ENCODE measurements around the gene ARHGEF16. TPM values are rescaled to one million over a fixed set of nuclear protein-coding genes. Genes with fewer than 3 reads are reported as not detected.

Gene ARHGEF16
- total RNA-seq, 4 donors from 2014 or later = 0.17 to 19.6 (median 2.0) TPM

GRCh38 chr1:3471356-3472087 is 17.1 kb downstream of the ARHGEF16 start:
- no peak for TF ChIP-seq CTCF (IDR thresholded peaks at IDR 0.05; ENCODE audit: low read depth)

GRCh38 chr1:3472088-3472850 is 17.8 kb downstream of the ARHGEF16 start:
- TF ChIP-seq CTCF (IDR thresholded peaks at IDR 0.05; ENCODE audit: low read depth) = no peak

GRCh38 chr1:3472906-3473305 is 18.4 kb downstream of the ARHGEF16 start:
- TF ChIP-seq CTCF (IDR thresholded peaks at IDR 0.05; ENCODE audit: low read depth) = no peak

GRCh38 chr1:3473381-3473844 is 18.9 kb downstream of the ARHGEF16 start:
- no peak for TF ChIP-seq CTCF (IDR thresholded peaks at IDR 0.05; ENCODE audit: low read depth)

GRCh38 chr1:3474016-3474415 is 19.6 kb downstream of the ARHGEF16 start:
- TF ChIP-seq CTCF (IDR thresholded peaks at IDR 0.05; ENCODE audit: low read depth) = no peak

GRCh38 chr1:3474421-3474820 is 20.0 kb downstream of the ARHGEF16 start:
- TF ChIP-seq CTCF (IDR thresholded peaks at IDR 0.05; ENCODE audit: low read depth) = no peak

GRCh38 chr1:3475839-3476573 is 21.5 kb downstream of the ARHGEF16 start:
- TF ChIP-seq CTCF (IDR thresholded peaks at IDR 0.05; ENCODE audit: low read depth) = no peak

Data from subcutaneous adipose tissue (tissue), 4 donors.